Panc1 (cell line): ENCODE data around the gene MSANTD1. TPM values are rescaled to one million over a fixed set of nuclear protein-coding genes. Genes with fewer than 3 reads are reported as not detected.

Source experiments
- ATAC-seq: fragments of 200-7000 bp; cut with Tn5 transposase; 2 replicates; pipeline ENCODE4 v1.9.1; 2020; ENCODE audit warnings: mild to moderate bottlenecking, moderate library complexity
- BruUV-seq: library from RNA; stranded (reverse); fragments of 400-500 nt; replicated peaks from 2 replicates; lab custom pipeline; 2021; lab: Mats Ljungman, UMichigan
- CTCF ChIA-PET: fragments of 300-600 bp; sonication (Branson Sonifier 250); formaldehyde crosslinking; loops from one replicate; lab custom pipeline; 2022; ENCODE audit warnings: antibody characterized with exemption; lab: Charles Lee
- POLR2A ChIA-PET: fragments of 300-600 bp; sonication (Branson Sonifier 250); formaldehyde crosslinking; loops from one replicate; lab custom pipeline; 2022; ENCODE audit warnings: antibody characterized with exemption; lab: Charles Lee
- DNase-seq: peaks from one replicate; pipeline ENCODE4 v3.0.0-alpha.2; 2010; ENCODE audit warnings: low read depth, low spot score
- H3K27ac ChIP-seq: 2 replicates; pipeline ENCODE4 v1.5.1; 2011; ENCODE audit warnings: mild to moderate bottlenecking, low read length, inconsistent platforms
- H3K27me3 ChIP-seq: fragments of 200-500 bp; sonication (Bioruptor generic); 2 replicates; pipeline ENCODE4 v1.6.0; 2014; ENCODE audit warnings: low read length, inconsistent platforms; ENCODE audit not compliant: control insufficient read depth, insufficient read depth
- H3K36me3 ChIP-seq: fragments of 200-500 bp; sonication (Bioruptor generic); 2 replicates; pipeline ENCODE4 v1.5.1; 2014; ENCODE audit warnings: inconsistent platforms, mild to moderate bottlenecking, low read length, moderate library complexity; ENCODE audit not compliant: control insufficient read depth, insufficient read depth
- H3K4me1 ChIP-seq: 2 replicates; pipeline ENCODE4 v1.5.1; 2011; ENCODE audit warnings: inconsistent platforms, mild to moderate bottlenecking, low read length, moderate library complexity; ENCODE audit not compliant: control insufficient read depth, insufficient read depth
- H3K4me3 ChIP-seq, 2 experiments: 2 replicates each; pipeline ENCODE4 v1.5.1; 2011 to 2012; ENCODE audit warnings: low read depth in 2 of 2, low read length in 2 of 2, mild to moderate bottlenecking in 2 of 2, inconsistent platforms in 1 of 2, moderate library complexity in 1 of 2
- H3K9me3 ChIP-seq: fragments of 200-500 bp; sonication (Bioruptor generic); 2 replicates; pipeline ENCODE4 v1.5.1; 2014; ENCODE audit warnings: low read depth, mild to moderate bottlenecking, inconsistent platforms, low read length, moderate library complexity; ENCODE audit not compliant: control insufficient read depth, insufficient read depth
- CTCF ChIP-seq: fragments of 450-650 bp; IDR thresholded peaks from 2 replicates; pipeline ENCODE4 v1.5.1; 2017; ENCODE audit warnings: mild to moderate bottlenecking
- POLR2AphosphoS5 ChIP-seq: IDR thresholded peaks from 2 replicates; pipeline ENCODE4 v1.6.1; 2012; ENCODE audit warnings: mild to moderate bottlenecking, low read depth, low read length, moderate library complexity
- REST ChIP-seq, 2 experiments: IDR thresholded peaks; 2 replicates each; pipeline ENCODE4 v1.6.1; 2011 to 2012; ENCODE audit warnings: low read depth in 2 of 2, control low read depth in 1 of 2, low read length in 1 of 2, mild to moderate bottlenecking in 1 of 2, moderate library complexity in 1 of 2; ENCODE audit not compliant: insufficient read depth in 1 of 2
- SIN3A ChIP-seq: IDR thresholded peaks from 2 replicates; pipeline ENCODE4 v1.6.1; 2012; ENCODE audit warnings: low read depth, mild to moderate bottlenecking, low read length, moderate library complexity, borderline replicate concordance; ENCODE audit not compliant: insufficient read depth
- TCF7L2 ChIP-seq: IDR thresholded peaks from 2 replicates; pipeline ENCODE4 v1.6.1; 2011; ENCODE audit warnings: mild to moderate bottlenecking, low read depth, low read length, inconsistent platforms
- in situ Hi-C: cut with HindIII; loops from 2 replicates; pipeline ENCODE4 v1.10.0; 2016; ENCODE audit warnings: low sequenced_read_pairs, low pct_unique_long_range_greater_than_20kb
- intact Hi-C: fragments of 100-400 bp; cut with micrococcal nuclease; formaldehyde crosslinking; loops from one replicate; pipeline ENCODE4 v1.10.0; 2022; ENCODE audit not compliant: unreplicated experiment
- total RNA-seq: library from RNA; stranded (reverse); gene quantifications from one replicate; pipeline ENCODE4 v1.2.1, GENCODE V29; 2021; ENCODE audit not compliant: unreplicated experiment

Gene MSANTD1
- total RNA-seq, 1 experiment from 2014 or later = 0.57 TPM

GRCh38 chr4:3221996-3222395, 27.0 kb upstream of the MSANTD1 start:
- H3K4me1 ChIP-seq = no peaks in the 10 kb centered on the region
- DNase-seq = no peak
- no peaks in the 10 kb centered on the region for H3K36me3 ChIP-seq
- TF ChIP-seq SIN3A (no peak), REST (IDR thresholded peaks at IDR 0.05; ENCODE audit: insufficient read depth in 1 of 2, low read depth in 2 of 2, low read length in 1 of 2) (no peak), POLR2AphosphoS5 (no peak), CTCF (no peak), TCF7L2 (no peak)
- CTCF ChIA-PET = no interaction called here
- no peaks in the 10 kb centered on the region for H3K27me3 ChIP-seq
- H3K9me3 ChIP-seq = no peaks in the 10 kb centered on the region
- in situ Hi-C loops (no loop called here), intact Hi-C loops (no loop called here)
- no peak overlapping the region for H3K4me3 ChIP-seq
- H3K27ac ChIP-seq = no peak overlapping the region
- BruUV-seq = no TSS peak
- no peak for ATAC-seq
- POLR2A ChIA-PET = interaction anchor here (1.1 kb wide), 1 partner anchor 12 kb away, joined by 3 read pairs; no protein-coding TSS in a partner anchor

- H3K4me1 ChIP-seq = no peaks in the 10 kb centered on the region
- in situ Hi-C loops (no loop called here), intact Hi-C loops (no loop called here)
- ATAC-seq (no peak), DNase-seq (no peak)
- no TSS peak for BruUV-seq
- H3K27ac ChIP-seq = no peak overlapping the region
- H3K36me3 ChIP-seq = no peaks in the 10 kb centered on the region
- TF ChIP-seq SIN3A (no peak), POLR2AphosphoS5 (no peak), CTCF (no peak), REST (IDR thresholded peaks at IDR 0.05; ENCODE audit: insufficient read depth in 1 of 2, low read depth in 2 of 2, low read length in 1 of 2) (no peak), TCF7L2 (no peak)
- no peaks in the 10 kb centered on the region for H3K27me3 ChIP-seq
- POLR2A ChIA-PET = no interaction called here
- CTCF ChIA-PET = no interaction called here
- no peak overlapping the region for H3K4me3 ChIP-seq
- H3K9me3 ChIP-seq = no peaks in the 10 kb centered on the region
Observed at GRCh38 chr4:3223346-3223745, 25.6 kb upstream of the MSANTD1 start.
